ENCODE data around the gene RGS7.

DNA sequence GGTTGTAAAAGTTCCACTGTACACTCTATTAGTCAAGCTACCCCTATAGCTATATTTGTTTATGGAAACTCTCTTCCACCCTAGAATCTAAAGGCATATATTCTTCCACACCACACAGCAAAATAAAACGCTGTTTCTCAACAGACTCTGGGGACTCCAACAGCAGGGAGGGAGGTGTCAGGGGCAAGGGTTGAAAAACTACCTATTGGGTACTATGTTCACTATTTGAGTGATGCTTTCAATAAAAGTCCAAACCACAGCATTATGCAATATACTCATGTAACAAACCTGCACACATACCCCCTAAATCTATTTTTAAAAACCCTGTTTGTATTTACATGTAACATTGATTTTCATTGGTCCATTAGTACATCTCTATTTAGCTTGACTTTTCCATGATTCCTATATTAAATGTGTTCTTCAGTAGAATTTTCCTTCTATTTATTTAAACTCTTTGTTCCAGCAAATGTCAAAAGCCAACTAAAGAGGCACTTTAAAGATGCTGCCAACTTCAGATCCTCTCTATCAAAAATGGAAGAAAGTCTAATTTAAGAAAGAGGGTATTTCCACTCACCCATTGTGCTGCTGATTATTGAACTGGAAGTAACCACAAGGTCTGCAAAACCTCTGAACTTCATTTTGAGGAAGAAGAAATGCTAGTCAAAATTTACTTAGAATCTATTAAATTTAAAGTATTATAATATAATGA is 26.2 kb downstream of the RGS7 start:
- TF ChIP-seq, protein P1, sequence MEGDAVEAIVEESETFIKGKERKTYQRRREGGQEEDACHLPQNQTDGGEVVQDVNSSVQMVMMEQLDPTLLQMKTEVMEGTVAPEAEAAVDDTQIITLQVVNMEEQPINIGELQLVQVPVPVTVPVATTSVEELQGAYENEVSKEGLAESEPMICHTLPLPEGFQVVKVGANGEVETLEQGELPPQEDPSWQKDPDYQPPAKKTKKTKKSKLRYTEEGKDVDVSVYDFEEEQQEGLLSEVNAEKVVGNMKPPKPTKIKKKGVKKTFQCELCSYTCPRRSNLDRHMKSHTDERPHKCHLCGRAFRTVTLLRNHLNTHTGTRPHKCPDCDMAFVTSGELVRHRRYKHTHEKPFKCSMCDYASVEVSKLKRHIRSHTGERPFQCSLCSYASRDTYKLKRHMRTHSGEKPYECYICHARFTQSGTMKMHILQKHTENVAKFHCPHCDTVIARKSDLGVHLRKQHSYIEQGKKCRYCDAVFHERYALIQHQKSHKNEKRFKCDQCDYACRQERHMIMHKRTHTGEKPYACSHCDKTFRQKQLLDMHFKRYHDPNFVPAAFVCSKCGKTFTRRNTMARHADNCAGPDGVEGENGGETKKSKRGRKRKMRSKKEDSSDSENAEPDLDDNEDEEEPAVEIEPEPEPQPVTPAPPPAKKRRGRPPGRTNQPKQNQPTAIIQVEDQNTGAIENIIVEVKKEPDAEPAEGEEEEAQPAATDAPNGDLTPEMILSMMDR (IDR thresholded peaks at IDR 0.05) = no peak
- TF ChIP-seq POLR2A (IDR thresholded peaks at IDR 0.05) = no peak

Data from right lobe of liver (tissue), 4 donors.